T-cell (primary cell): Measurements from ENCODE around the gene TIMM23. TPM values are rescaled to one million over a fixed set of nuclear protein-coding genes. Genes with fewer than 3 reads are reported as not detected.
"Not testable (repeated sequence)": the region's sequence is repeated elsewhere in the genome, so short reads cannot be mapped to it uniquely, and the experiment has no call there.

Source experiments
- ATAC-seq, 4 experiments: fragments of 200-7000 bp in 3 of 4; fragments of 150-1000 bp in 1 of 4; cut with Tn5 transposase; replicated peaks in 1 of 4; 1 replicate in 3 of 4; 2 replicates in 1 of 4; pipeline ENCODE4 v1.10.0; 2021; ENCODE audit warnings: moderate library complexity in 3 of 4, mild to moderate bottlenecking in 2 of 4, moderate number of reproducible peaks in 1 of 4
- CTCF ChIA-PET, 2 donors: fragments of 300-600 bp; sonication (Branson Sonifier 250); formaldehyde crosslinking; loops; one replicate each; lab custom pipeline; 2022; ENCODE audit warnings: antibody characterized with exemption in 2 of 2; lab: Charles Lee
- POLR2A ChIA-PET, 2 donors: fragments of 300-600 bp; sonication (Branson Sonifier 250); formaldehyde crosslinking; loops; one replicate each; lab custom pipeline; 2022; ENCODE audit warnings: antibody characterized with exemption in 2 of 2; lab: Charles Lee
- DNase-seq, 35 experiments: peaks; one replicate each; pipeline versions ENCODE4 v3.0.0 to v3.0.0-alpha.2; 2013 to 2023
- H3K27ac ChIP-seq: one replicate; pipeline ENCODE4 v1.5.1; 2013; ENCODE audit warnings: low read length
- H3K27me3 ChIP-seq, 2 experiments: replicated peaks in 1 of 2; 1 replicate in 1 of 2; 2 replicates in 1 of 2; pipeline versions ENCODE4 v1.6.1 to v1.7.0; 2013; ENCODE audit warnings: low read length in 1 of 2, mixed read lengths in 1 of 2; ENCODE audit not compliant: control insufficient read depth in 2 of 2, insufficient read depth in 2 of 2; ENCODE audit errors: extremely low read depth in 1 of 2
- H3K36me3 ChIP-seq, 2 donors: 1 replicate in 1 of 2; 2 replicates in 1 of 2; pipeline versions ENCODE4 v1.6.1 to v1.7.0; 2013; ENCODE audit warnings: low read length in 1 of 2; ENCODE audit not compliant: control insufficient read depth in 2 of 2, insufficient read depth in 1 of 2; ENCODE audit errors: extremely low read depth in 1 of 2
- H3K4me1 ChIP-seq, 2 experiments: 1 replicate in 1 of 2; 2 replicates in 1 of 2; pipeline versions ENCODE4 v1.6.1 to v1.7.0; 2013; ENCODE audit warnings: low read length in 2 of 2, mixed read lengths in 1 of 2; ENCODE audit not compliant: insufficient read depth in 2 of 2, control insufficient read depth in 1 of 2; ENCODE audit errors: extremely low read depth in 1 of 2
- H3K4me3 ChIP-seq, 2 donors: 1 replicate in 1 of 2; 2 replicates in 1 of 2; pipeline versions ENCODE4 v1.5.1 to v1.7.0; 2013; ENCODE audit warnings: mild to moderate bottlenecking in 2 of 2, low read length in 1 of 2, moderate library complexity in 1 of 2; ENCODE audit not compliant: control insufficient read depth in 1 of 2; ENCODE audit errors: extremely low read depth in 1 of 2
- H3K9me3 ChIP-seq: 2 replicates; pipeline ENCODE4 v1.7.0; 2013
- H3K27ac Mint-ChIP-seq, 2 donors: one replicate each; pipeline ENCODE4 v1.8.0; 2020 to 2021; ENCODE audit warnings: mild to moderate bottlenecking in 2 of 2, mixed read lengths in 2 of 2
- H3K27me3 Mint-ChIP-seq, 2 donors: one replicate each; pipeline ENCODE4 v1.8.0; 2021 to 2022; ENCODE audit warnings: mixed read lengths in 2 of 2
- H3K36me3 Mint-ChIP-seq: one replicate; pipeline ENCODE4 v1.8.0; 2021; ENCODE audit warnings: mixed read lengths
- H3K4me1 Mint-ChIP-seq, 3 donors: one replicate each; pipeline ENCODE4 v1.8.0; 2020 to 2022; ENCODE audit warnings: mixed read lengths in 3 of 3, mild to moderate bottlenecking in 1 of 3
- H3K4me3 Mint-ChIP-seq, 3 donors: one replicate each; pipeline ENCODE4 v1.8.0; 2020 to 2022; ENCODE audit warnings: mild to moderate bottlenecking in 3 of 3, mixed read lengths in 3 of 3, moderate library complexity in 3 of 3
- H3K9me3 Mint-ChIP-seq, 3 donors: one replicate each; pipeline ENCODE4 v1.8.0; 2020 to 2022; ENCODE audit warnings: mixed read lengths in 3 of 3
- WGBS: methylation state at CpG from one replicate; pipeline ENCODE4 v1.1.5; 2013; ENCODE audit warnings: missing lambda C conversion rate; ENCODE audit not compliant: insufficient coverage; 5-methylcytosine and 5-hydroxymethylcytosine counted together
- total RNA-seq, 35 experiments: library from RNA in 6 of 35; stranded (reverse) in 6 of 35; fragments of 120-200 nt in 1 of 35; gene quantifications; one replicate each; pipeline versions ENCODE4 v1.2.1 to v1.2.4 and lab custom pipeline; 2013 to 2026

The TIMM23 gene
- total RNA-seq, 5 donors from 2014 or later (not counting 1 experiment from before 2014, with no cell fraction given) = 24.5 to 27.0 (median 24.8) TPM

DNA sequence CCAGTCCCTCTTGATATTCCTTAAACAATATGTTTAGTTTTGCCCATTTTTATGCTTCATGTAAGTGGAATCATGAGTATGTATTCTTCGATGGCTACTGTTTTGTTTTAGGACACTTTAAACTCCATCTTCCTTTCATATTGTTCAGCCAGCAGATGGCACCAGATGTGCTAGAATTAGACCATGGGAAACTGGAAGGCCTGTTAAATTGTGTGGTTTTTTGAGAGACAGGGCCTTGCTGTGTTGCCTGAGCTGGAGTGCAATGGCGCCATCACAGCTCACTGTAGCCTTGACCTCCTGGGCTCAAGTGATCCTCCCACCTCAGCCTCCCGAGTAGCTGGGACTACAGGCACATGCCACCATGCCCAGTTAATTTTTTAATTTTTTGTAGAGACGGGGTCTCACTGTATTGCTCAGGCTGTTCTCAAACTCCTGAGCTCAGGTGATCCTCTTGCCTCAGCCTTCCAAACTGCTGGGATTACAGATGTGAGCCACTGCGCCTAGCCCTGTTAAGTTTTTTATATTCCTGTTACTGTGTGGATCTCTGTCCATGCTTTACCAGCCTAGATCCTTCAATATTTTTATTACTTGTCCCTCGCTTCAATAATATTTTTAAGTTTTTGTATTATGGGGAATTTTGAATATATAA lies 11.4 kb downstream of the TIMM23 start:
- H3K27me3 Mint-ChIP-seq, H3K27ac Mint-ChIP-seq, H3K27ac ChIP-seq, H3K9me3 ChIP-seq, H3K4me3 ChIP-seq, H3K27me3 ChIP-seq, H3K36me3 Mint-ChIP-seq, POLR2A ChIA-PET, H3K9me3 Mint-ChIP-seq, H3K4me3 Mint-ChIP-seq, H3K4me1 ChIP-seq: not testable (repeated sequence)
- ATAC-seq (peak; percentile 38 to 64 (median 54)), DNase-seq (peak in 29 of 35 experiments; percentile 6 to 66 (median 31))
- H3K4me1 Mint-ChIP-seq = peaks cover 0 to 12% (median 5%) of the 10 kb centered on the region in 3 donors
- no CpG with 5 or more reads among the region's 6 CpGs for WGBS
- peaks cover 0 to 10% of the 10 kb centered on the region in 2 donors for H3K36me3 ChIP-seq
- CTCF ChIA-PET = interaction anchor here in 1 of 2 donors (0.8 kb wide), 1 partner anchor 46 kb away, joined by 3 read pairs; no protein-coding TSS in a partner anchor

DNA sequence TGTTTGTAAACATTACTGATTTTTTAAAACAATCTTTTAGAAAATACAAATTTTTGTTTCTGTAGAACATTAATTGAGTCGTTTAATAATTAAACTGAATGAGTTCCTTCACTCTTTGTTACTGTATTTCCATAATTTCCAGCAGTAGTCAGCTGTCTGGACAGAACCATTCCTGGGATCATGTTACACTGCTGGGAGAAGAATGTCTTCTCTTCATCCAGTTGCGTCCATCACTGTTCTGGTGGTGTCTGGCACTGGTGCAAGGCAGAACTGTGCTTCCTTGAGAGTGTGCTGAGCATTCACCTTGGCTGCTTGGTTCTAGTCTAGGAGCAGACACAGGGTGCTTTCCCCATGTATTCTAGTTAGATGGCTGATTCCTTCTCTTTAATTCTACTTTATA lies 12.2 kb downstream of the TIMM23 start:
- H3K4me3 ChIP-seq, H3K27me3 Mint-ChIP-seq, H3K4me1 Mint-ChIP-seq, CTCF ChIA-PET, H3K27ac Mint-ChIP-seq, H3K36me3 Mint-ChIP-seq, H3K27me3 ChIP-seq, H3K4me3 Mint-ChIP-seq, H3K4me1 ChIP-seq, ATAC-seq, DNase-seq, H3K9me3 ChIP-seq, H3K9me3 Mint-ChIP-seq, H3K27ac ChIP-seq, POLR2A ChIA-PET: not testable (repeated sequence)
- peaks cover 0 to 13% of the 10 kb centered on the region in 2 donors for H3K36me3 ChIP-seq
- WGBS = 91% methylated on average over 1 of the region's 2 CpGs

DNA sequence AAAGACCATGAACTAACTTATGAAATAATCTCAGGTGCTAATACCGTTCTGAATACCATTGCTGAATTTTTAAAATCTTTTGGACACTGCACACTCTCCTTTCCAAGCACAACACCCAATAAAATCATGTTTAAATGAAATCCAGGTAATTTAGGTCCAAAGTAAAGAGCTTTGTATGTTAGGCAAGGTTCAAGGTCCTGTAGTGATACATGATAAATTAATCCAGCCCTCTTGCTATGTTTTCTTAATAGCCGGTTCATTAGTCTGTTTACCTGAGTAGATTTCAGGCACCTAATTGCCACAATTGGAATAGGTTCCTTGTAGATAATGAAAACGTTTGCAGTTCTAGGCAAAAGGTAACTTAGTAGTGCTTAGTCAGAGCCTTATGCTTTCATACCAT lies 13.3 kb downstream of the TIMM23 start:
- DNase-seq, H3K4me1 ChIP-seq, H3K27me3 Mint-ChIP-seq, H3K27me3 ChIP-seq, H3K27ac ChIP-seq, H3K36me3 Mint-ChIP-seq, H3K4me1 Mint-ChIP-seq, H3K9me3 ChIP-seq, H3K27ac Mint-ChIP-seq, POLR2A ChIA-PET, CTCF ChIA-PET, H3K9me3 Mint-ChIP-seq, H3K4me3 ChIP-seq, H3K4me3 Mint-ChIP-seq, ATAC-seq: not testable (repeated sequence)
- H3K36me3 ChIP-seq = peaks cover 0 to 15% of the 10 kb centered on the region in 2 donors
- no CpG with 5 or more reads among the region's 3 CpGs for WGBS

DNA sequence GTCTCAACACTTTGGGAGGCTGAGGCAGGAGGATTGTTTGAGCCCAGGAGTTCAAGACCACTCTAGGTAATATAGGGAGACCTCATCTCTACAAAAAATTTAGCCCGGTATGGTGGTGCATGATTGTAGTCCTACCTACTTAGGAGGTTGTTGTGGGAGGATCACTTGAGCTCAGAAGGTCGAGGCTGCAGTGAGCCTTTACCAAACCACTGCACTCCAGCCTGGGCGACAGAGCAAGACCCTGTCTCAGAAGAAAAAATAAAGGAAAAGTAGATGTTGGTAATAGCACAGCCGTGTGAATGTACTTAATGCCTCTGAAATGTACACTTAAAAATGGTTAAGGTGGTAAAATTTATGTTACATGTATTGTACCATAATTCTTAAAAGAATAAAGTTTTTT lies 25.3 kb downstream of the TIMM23 start:
- DNase-seq (no peak), ATAC-seq (no peak)
- H3K27me3 ChIP-seq = no peaks in the 10 kb centered on the region
- WGBS = 100% methylated on average over 2 of the region's 4 CpGs
- Mint-ChIP-seq H3K4me3 (no peak overlapping the region), H3K27ac (peak overlapping the region in 1 of 2 donors; percentile 71), H3K36me3 (peaks cover 50% of the 10 kb centered on the region), H3K27me3 (no peaks in the 10 kb centered on the region), H3K9me3 (peaks cover 0 to 4% (median 0%) of the 10 kb centered on the region in 3 donors), H3K4me1 (peaks cover 0 to 3% (median 0%) of the 10 kb centered on the region in 3 donors)
- H3K9me3 ChIP-seq = no peaks in the 10 kb centered on the region
- peaks cover 9 to 18% of the 10 kb centered on the region in 2 donors for H3K36me3 ChIP-seq
- POLR2A ChIA-PET = no interaction called here
- H3K27ac ChIP-seq = no peak overlapping the region
- H3K4me3 ChIP-seq = no peak overlapping the region
- no peaks in the 10 kb centered on the region for H3K4me1 ChIP-seq
- CTCF ChIA-PET = interaction anchor here in 1 of 2 donors (0.6 kb wide), 1 partner anchor 30 kb away, joined by 3 read pairs; no protein-coding TSS in a partner anchor

DNA sequence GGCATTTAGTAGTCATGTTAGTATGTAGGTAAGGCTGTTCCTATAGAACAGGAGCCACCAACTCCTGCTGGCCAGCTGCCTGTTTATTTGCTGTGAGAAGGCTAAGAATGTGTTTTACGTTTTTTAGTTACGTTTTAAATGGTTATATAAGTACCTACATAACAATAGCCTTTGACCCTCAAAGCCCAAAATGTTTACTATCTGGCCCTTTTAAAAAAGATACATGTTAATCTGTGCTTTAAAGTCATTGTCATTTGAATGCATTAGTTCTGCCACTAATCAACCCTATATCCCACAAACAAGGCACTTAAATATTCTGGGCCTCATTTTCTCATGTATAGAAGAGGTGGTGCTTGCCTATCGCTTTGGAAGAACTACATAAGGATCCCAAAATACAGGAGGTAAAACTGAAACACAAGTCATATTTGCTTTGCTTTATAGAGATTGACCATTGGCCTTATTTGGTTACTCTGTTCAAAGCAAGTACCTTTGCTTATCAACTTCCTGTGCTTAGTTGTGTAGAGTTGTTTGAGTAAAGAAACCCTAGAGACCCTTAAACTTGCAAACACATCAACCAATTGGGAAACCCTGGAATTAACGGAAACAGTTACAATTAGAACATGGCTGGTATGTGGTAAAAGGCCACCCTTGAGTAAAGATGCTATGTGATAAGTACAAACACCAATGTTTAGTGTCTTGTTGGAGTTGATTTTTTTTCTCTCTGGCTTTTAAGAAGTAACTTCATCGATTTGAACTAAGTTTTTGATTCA lies 25.9 kb downstream of the TIMM23 start:
- H3K9me3 ChIP-seq = no peaks in the 10 kb centered on the region
- Mint-ChIP-seq H3K4me1 (peaks cover 0 to 2% (median 0%) of the 10 kb centered on the region in 3 donors), H3K9me3 (peaks cover 0 to 4% (median 0%) of the 10 kb centered on the region in 3 donors), H3K27ac (peak overlapping the region in 1 of 2 donors; percentile 68), H3K36me3 (peaks cover 48% of the 10 kb centered on the region), H3K4me3 (no peak overlapping the region), H3K27me3 (no peaks in the 10 kb centered on the region)
- ATAC-seq (no peak), DNase-seq (no peak)
- H3K4me3 ChIP-seq = no peak overlapping the region
- peaks cover 9 to 25% of the 10 kb centered on the region in 2 donors for H3K36me3 ChIP-seq
- no peak overlapping the region for H3K27ac ChIP-seq
- POLR2A ChIA-PET = no interaction called here
- H3K27me3 ChIP-seq = no peaks in the 10 kb centered on the region
- no peaks in the 10 kb centered on the region for H3K4me1 ChIP-seq
- CTCF ChIA-PET = no interaction called here
- no CpG with 5 or more reads among the region's 5 CpGs for WGBS

DNA sequence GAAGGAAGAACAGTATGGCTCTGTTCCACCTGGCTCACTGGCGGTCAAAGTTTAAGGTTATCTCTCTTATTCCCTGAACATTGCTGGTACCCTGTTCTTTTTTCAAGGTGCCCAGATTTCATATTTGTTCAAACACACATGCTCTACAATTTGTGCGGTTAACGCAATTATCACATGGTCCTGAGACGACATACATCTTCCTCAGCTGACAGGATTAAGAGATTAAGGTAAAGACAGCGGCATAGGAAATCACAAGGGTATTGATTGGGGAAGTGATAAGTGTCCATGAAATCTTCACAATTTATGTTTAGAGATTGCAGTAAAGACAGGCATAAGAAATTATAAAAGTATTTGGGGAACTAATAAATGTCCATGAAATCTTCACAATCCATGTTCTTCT lies 27.7 kb downstream of the TIMM23 start:
- H3K27ac Mint-ChIP-seq, POLR2A ChIA-PET, H3K4me3 Mint-ChIP-seq, H3K9me3 ChIP-seq, H3K9me3 Mint-ChIP-seq, H3K27me3 Mint-ChIP-seq, DNase-seq, H3K4me1 ChIP-seq, CTCF ChIA-PET, H3K4me1 Mint-ChIP-seq, ATAC-seq, H3K27ac ChIP-seq, H3K27me3 ChIP-seq, H3K4me3 ChIP-seq: not testable (repeated sequence)
- H3K36me3 Mint-ChIP-seq = peaks cover 45% of the 10 kb centered on the region
- WGBS = no CpG with 5 or more reads among the region's 5 CpGs
- peaks cover 9 to 42% of the 10 kb centered on the region in 2 donors for H3K36me3 ChIP-seq
